Stimulated activated CD8-positive, alpha-beta memory T cell treated with anti-CD3 and anti-CD28 coated beads, Interleukin-12 subunit alpha, Interleukin-12 subunit beta, amount 100 ng/mL, for 4 hours (primary cell): ENCODE results near the gene IL16.
"Not testable (repeated sequence)": the region's sequence is repeated elsewhere in the genome, so short reads cannot be mapped to it uniquely, and the experiment has no call there.

ENCODE experiments used
- DNase-seq: peaks from one replicate; pipeline ENCODE4 v3.0.0-alpha.2; 2020; ENCODE audit warnings: low read depth

Gene IL16

DNA sequence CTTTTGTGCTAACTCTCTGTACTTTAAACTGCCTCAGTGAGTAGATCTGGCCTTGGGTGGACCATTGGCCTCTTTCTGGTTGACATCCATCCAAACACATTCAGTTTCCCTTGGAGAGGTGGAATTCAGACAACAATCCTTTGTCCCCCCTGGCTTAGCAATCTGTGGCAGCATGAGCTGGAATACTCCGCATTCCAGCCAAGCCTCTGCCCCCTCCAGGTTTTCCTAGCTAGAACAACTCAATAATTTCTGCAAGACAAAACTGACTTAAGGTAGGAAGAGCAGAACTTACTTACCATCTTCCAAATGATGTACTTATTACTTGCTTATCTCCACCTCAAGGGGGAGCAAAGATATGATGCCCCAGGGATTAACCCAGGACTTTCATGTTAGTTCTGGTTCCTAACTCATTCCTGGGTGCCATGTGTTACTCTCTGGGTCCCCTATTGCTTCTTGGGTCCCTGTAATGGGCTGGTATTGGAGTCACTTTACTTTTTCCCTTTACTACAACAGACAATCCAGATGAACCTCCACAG lies 21.8 kb upstream of the IL16 start:
- no peak for DNase-seq

DNA sequence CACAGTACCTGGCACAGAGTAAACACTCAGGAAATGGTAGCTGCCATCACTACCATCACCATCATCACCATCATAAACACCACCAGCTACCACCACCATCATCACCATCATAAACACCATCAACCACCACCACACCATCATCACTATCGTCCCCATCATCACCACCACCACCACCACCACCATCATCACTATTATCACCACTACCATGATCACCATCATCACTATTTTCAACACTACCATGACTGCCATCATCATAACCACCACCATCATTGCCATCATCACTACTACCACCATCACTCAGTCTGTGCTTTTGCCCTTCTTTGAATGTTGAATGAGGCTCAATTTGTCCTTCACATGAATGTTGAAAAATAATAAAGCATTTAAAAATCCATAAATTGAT lies 21.2 kb upstream of the IL16 start:
- DNase-seq: no peak

DNA sequence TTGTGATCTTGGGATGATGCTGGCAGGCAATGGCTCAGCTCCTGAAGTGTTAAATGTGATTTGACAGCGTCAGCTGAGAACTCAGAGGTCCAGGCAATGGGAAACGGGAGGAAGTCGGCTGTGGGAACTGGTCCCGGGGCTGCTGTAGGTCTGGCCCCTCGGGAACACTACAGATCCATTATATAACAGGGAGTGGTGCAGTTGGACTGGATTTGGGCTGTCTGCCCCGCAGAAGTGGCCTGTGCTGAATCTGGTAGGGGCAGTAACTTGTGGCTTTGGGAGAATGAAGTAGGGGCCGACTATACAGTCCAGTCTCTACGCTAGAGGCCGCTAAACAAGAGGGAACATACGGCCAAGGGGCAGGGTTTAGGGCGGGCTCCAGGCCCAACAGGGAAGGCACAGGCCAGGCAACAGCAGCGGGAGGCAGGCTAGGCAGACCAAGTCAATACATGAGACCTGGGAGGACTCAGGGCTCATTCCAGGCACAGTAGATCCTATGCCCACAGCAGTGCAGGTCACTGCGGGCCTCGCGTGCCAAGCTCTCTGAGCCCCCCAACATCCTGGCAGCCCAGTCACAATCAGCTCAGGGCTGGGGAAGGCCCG lies 20.3 kb upstream of the IL16 start:
- no peak for DNase-seq

DNA sequence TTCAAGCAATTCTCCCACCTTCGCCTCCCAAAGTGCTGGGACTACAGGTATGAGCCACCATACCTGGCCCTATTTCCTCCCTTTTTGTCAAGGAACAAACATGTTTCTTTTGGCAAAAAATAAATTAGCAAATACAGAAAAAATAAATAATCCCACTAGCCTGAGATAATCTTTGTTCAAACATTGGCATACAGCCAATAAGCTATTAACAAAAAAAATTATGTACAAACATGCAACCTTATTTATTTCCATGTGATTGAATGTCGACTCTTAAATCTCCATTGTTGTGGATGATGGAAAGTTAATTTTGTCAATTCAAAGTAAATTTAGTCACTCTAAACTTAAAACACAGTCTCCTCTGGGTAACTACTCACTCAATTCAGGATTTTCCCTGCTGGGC lies 18.3 kb upstream of the IL16 start:
- no peak for DNase-seq

DNA sequence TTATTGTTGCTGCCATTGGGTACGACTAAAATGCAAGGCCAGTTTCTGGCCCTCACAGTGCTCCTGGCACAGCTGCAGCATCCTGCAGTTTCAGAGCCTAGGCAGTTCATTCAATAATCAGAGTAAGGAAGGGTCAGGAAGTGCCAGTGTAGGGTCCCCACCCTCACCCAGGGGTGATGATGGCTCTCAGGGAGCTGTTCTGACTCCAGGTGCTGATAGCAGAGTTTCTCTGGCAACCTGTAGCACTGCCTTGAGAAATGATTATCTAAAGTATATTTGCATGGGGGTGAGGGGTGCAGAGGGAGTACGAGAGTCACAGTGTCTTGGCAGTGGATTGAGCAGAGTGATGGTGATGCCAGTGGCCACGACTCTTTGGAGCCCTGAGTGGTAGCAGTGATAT lies 15.5 kb upstream of the IL16 start:
- DNase-seq: no peak

DNA sequence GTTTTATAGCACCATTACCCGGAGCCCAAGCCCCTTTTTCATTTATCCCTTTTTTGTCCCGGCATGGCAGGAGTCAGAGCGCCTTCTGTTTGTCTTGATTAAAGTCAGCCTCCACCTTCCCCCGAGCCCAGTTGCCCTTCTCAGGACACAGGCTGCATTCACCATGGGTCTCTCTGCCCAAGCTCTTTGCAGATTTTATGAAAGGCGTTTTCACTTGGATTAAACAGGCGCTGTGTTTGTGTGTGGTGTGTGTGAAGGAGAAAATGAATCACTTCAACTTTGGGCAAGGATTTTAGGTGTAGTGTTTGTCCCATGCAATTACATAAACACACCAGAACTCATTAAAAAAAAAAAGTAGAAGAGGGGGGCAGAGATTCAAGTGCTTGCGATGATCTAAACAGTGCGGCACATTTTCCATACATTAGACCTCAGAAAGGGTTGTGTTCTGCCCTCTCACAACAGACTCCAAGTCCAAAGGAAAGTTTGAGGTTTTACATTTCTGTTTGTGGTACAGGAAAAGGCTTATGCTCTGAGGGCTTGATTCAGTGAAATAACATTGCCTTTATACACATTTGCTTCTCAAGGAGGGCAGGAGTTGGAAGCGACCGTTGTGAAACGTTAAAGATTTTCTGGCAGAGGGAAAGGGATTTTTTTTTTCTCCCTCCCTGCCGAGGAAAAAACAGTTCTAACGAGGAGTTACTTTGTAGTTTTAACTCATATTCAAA lies 14.5 kb upstream of the IL16 start:
- no peak for DNase-seq

DNA sequence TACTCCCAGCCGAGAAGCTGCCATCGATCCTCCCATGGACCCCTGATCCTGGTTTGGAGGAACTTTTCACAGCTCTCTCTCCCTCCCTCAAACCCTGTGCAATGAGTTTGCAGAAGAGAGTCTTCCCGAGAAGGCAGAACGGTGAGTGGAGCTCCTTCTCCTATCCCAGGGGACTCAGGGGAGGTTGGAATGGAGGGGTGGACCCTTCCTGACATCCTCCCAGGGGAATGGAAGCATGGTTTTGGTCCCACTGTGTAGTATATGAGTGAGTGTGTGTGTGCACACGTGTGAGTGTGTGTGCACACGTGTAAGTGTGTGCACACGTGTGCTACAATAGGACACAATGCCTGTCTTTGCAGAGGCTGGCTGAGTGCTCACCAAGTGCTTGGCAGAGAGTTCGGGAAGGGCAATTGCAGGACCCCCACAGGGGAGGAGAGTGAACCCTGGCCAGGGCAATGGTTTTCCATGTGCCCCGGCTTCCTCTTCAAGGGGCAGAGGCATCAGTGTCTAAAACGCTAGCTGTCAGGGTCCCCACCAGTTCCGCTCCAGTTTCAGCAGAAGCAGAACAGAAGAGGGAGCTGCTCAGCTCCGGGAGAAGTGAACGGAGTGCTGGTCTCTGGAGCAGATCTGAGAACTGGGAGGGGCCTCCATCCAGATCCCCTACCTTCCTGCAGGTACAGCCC lies 13.8 kb upstream of the IL16 start:
- DNase-seq: no peak

DNA sequence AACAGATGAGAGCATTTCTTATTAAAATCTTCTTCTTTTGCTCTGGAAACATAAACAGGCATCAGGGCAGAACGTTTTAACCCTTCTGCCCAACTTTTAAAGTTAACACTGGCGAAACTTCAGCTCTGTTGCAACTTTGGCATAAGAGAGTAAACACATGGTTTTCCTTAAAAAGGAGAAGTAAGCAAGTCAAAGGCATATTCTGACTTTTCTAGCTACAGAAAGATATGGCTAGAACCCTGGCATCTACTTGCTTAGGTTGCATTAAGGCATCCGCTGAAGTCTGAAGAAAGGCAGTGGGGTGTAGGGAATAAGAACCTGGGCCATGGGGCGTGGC lies 13.3 kb upstream of the IL16 start:
- DNase-seq: no peak

DNA sequence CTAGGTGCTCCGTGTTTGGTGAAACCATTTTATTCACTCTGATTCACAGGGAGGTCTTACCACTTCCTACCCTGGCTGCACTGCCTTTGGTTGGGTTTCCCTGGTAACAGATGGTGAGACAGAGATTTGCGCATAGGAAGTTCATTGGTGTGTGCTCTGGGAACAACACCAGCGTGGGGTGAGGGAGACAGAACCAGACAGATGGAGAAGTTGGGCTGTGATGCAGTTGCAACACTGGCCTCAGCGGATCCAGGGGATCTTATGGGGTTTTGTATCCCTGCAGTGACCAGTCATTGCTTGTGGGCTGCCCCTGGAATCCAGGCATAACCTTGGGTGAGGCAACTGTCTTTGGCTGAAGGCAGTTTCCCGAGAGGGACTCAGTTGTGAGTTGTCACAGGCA lies 12.5 kb upstream of the IL16 start:
- no peak for DNase-seq

DNA sequence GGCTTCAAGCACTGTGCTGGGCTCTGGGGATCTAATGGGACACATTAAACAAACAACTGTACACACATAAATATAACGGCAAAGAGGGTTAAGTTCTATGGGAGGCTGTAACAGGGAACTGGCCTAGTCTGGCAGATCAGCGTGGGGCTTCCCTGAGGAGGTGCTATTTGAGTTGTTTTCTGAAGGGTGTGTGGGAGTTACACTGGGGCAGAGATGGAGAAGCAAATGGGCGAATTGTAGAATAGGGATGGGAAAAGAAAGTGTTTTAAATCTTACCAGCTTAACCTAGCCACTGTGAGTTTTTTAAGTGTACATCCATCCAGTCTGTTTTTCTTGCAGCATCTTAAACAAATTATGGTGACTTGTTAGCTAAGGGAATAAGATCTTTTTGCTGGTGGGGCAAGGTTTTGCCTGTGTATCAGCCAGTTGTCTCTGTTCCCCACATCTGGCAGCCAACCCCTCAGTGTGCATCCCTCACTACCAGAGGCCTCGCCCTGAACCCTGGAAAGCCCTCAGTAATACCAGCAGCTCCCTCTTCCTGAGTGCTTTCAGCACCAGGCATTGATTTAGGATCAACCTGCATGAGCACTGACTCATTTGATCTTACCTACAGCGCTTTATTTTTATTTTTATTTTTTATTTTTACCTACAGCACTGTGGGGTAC lies 10.9 kb upstream of the IL16 start:
- no peak for DNase-seq

DNA sequence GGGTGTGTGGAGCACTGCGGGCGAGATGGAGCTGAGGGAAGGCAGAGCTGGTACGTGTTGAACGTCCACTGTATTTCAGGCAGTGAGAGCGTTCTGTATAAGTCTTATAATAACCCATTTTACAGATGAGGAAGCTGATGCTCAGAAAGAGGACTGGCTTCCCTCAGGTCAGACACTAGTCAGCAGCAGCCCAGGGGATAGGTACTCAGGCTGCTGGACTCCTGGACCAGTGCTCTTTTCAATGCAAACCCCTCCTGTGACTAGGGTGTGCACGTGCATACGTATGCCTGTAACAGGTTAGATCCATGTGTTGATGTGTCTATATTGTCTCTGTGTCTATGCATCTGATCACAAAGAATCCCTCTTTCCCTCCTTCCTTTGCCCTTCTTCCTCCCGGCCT lies 8.3 kb upstream of the IL16 start:
- DNase-seq: no peak

DNA sequence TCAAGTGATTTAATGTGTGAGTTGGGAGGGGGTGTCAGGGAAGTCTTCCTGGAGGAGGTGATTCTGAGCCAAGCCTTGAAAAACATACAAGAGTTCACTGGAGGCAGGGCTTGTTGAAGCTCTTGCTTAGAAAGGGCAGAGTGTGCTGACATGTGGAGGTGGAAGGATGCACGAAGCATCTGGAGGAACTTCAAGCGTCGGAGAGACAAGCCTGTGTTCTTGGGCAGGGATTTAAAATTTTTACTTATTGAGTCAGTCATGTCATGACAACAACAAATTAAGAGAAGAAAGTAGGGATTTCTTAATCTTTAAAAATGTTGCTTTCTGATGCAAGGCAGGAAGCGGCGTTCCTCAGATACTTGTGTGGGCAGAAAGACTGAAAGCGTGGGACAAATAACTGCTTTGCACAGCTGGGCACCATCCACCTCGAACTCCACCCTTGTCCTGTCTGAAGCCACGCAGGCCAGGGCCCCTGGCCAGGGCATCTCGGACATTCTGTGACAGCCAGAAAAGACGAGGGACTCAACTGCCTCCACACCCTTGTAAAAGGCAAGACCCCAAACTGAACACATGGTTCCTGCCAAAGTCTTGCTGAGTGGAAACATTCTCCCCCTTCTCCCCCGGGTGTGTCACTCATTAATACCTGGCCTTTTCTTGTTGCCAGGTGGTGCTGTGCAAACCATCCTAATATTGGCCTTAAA lies 6.9 kb upstream of the IL16 start:
- DNase-seq: no peak

DNA sequence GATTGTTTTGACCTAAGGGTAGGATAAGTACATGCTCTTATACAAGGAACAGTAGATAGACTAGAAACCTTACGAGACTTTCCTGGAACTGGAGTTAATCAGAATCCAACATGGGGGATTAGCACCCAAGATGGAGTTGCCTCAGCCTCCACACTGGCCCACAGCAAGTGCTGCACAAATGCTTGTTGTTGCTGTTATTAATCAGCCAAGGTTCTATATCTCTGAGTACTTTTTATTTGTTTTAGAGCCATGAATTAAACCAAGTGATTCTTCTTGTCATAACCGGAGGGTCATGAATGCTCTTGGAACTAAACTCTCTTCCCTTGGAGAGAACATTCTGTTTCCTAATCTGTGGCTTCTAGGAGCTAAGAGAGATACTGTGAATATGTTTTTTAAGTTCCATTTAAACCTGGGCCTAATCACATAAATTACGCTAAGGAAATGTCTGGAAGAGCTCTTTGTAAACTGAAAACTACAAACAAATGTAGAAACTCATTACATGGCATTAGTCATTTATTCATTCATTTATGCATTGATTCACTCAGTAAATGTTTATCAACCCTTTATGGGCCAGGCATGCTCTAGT lies 5.7 kb upstream of the IL16 start:
- no peak for DNase-seq

DNA sequence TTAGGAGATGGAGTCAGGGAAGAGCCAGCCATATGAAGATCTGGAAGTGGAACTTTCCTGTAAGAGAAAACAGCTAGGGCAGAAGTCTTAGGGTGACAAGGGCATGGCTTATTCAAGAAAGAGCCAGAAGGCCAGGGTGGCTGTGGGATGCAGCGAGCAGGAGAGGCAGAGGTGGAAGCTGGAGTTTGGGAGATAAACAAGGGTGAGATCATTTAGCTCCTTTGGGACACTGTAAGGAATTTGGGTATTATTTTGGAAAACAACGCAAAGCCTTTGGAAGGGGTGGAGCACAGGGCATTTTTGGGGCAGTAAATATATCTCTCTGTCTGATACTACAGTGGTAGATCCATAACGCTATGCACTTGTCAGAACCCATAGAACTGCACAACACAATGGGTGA lies 5.0 kb upstream of the IL16 start:
- DNase-seq: no peak

DNA sequence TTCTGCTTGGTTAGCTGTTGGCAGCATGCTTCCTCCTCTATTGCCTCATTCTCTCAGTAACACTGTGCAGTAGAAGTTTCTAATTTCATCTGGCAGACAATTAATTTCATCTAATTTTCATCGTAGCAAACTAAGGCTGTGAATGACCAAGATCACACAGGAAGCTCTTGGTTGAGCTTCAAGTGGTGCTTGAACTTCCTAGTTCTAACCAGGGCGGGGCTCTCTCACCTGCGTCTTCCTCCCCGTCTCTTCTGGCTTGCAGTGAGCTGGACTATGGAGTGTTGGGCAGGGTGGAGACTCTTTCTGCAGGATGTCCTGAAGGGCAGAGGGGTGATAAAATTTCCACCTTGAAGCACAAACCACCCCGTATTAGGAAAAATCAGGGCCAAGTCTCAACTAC lies 2.0 kb upstream of the IL16 start:
- no peak for DNase-seq

DNA sequence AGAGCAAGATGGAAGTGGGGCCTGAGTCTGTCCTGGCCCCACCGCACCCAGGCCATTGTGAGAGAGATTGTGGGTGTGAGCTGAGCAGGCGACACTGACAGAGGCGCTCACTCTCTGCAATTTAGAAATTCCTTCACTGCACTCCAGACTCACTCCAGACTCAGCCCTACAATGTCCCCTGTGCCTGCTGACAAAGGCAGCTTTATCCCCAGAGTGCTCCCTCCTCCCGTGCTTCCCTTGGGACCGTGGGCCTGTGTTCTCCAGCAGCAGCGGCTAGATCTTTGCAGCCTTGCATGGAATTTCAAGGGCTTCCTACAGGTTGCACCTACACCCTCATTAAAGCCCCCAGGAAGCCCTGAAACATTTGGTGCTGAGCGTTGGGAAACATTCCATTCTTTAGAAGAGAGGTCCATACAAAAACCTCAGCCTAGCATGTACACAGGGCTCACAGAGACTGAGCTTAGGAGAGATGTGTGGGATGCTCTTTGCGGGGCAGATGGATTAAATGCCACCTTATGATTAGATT lies 1.3 kb upstream of the IL16 start:
- no peak for DNase-seq

DNA sequence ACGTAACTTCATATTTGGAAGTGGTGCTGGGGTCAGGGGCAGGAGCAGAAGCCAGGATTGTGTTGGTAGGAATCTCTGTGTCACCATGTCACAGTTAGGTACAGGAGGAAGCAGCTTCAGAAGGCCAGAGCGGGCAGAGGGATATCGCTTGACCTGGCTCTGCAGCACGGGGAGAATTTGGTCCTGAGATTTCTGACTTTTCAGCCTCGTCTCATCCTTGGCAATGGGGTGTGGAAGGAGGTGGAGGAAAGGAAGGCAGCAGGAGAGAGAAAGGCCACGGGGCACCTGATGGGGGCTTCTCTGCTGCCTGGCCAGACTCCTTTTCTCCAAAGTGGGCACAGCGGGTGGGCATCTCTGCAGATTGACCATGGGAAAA lies 564 bp downstream of the IL16 start:
- DNase-seq: no peak

DNA sequence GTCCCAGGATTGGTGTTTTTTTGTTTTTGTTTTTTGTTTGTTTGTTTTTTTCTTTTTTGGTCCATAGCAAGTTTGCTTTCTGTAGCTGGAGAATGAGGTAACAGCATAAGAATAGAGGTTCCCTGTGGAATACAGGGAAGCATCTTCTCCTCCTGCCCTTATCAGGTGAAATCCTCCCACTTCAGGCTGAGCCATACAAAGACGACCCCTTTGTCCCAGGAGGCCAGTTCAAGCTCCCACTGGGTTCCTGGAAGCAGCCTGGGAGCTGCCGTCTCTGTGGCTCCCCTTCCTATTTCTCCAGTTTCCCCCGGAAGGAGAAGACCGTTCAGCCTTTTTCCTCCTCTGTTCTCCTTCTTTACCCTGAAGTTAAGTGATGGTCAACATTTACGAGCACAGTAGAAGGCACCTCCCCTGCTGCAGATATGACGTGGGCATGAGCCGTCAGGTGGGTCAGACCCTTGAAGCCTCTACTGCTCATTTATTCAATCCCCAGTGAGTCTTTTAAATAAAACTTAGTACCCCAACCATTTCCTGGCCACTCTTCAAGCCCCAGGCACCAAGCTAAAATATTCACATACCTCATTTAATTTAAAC lies 1.1 kb downstream of the IL16 start:
- DNase-seq: no peak

DNA sequence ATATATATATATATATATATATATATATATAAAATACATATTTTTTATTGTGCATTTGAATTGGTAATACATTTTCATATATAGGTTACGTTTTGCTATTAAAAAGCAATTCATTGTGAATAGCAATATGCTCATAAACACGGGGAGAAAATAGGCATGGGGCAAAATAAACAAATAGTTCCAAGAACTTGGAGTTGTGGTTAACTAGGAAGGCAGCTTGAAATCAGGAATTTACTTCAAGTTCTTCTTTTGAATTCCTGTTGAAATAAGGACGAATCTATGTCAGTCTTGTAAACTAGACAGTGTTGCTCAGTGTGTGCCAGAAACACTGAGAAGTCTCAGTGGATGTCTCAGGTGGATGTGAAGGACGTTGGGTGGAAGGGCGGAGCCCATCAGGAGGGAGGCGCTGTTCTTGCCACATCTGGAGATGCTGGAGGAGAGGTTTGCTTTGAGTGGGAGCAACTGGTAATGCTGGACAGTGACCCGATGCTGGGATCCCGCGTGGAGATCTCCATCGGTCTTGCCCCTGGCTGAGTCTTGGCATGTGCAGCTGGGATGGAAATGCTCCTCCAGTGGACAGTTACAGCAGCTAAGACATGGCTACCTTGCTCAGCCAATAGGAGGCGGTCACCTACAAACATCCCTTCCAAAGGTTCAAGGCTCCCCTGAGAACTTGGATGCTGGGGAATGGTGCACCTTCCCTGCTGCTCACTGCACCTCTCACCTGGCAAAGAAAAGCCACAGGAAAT lies 2.5 kb downstream of the IL16 start:
- no peak for DNase-seq

DNA sequence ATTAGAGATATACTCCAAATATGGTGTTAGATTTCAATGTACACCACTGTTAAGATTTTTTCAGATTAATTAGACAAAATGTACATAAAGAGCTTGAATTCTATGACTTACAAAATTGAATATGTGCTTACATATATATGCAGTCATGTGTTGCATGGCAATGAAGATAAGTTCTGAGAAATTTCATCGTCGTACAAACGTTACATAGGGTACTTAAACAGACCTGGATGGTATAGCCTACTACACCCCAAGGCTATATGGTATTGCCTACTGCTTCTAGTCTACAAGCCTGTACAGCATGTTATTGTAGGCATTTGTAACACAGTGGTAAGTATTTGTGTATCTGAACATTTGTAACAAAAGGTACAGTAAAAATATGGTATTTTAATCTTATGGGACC lies 9.3 kb downstream of the IL16 start:
- no peak for DNase-seq

DNA sequence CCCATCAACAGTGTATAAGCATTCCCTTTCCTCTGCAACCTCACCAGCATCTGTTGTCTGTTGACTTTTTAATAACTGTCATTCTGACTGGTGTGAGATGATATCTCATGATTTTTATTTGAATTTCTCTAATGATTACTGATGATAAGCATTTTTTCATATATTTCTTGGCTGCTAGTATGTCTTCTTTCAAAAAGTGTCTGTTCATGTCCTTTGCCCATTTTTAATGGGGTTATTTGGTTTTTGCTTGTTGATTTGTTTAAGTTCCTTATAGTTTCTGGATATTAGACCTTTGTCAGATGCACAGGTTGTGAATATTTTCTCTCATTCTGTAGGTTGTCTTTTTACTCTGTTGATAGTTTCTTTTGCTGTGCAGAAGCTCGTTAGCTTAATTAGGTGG lies 11.3 kb downstream of the IL16 start:
- DNase-seq: not testable (repeated sequence)
